MCF 10A (cell line): ENCODE results near the gene EPO. TPM values are rescaled to one million over a fixed set of nuclear protein-coding genes. Genes with fewer than 3 reads are reported as not detected.
A peak's percentile ranks its signal among the peaks of the same experiment; 100 is the strongest.

ENCODE experiments used
- BruUV-seq: library from RNA; stranded (reverse); fragments of 400-500 nt; replicated peaks from 2 replicates; lab custom pipeline; 2021; lab: Mats Ljungman, UMichigan
- CTCF ChIA-PET: fragments of 300-600 bp; sonication (Branson Sonifier 250); formaldehyde crosslinking; extraction: SDS; loops from one replicate; lab custom pipeline; 2021; ENCODE audit warnings: antibody characterized with exemption, inconsistent platforms; lab: Yijun Ruan, JAX
- POLR2A ChIA-PET: fragments of 300-600, 350-650 bp; sonication (Branson Sonifier 250); formaldehyde crosslinking; extraction: SDS; loops from one replicate; lab custom pipeline; 2020; ENCODE audit warnings: antibody characterized with exemption, inconsistent platforms; lab: Yijun Ruan, JAX
- DNase-seq: peaks from one replicate; pipeline ENCODE4 v3.0.0-alpha.2; 2018; ENCODE audit not compliant: unreplicated experiment
- H3K27ac Mint-ChIP-seq: one replicate; pipeline ENCODE4 v1.8.0; 2022; ENCODE audit warnings: mild to moderate bottlenecking, low read depth, mixed read lengths; ENCODE audit not compliant: unreplicated experiment
- H3K27me3 Mint-ChIP-seq: one replicate; pipeline ENCODE4 v1.8.0; 2022; ENCODE audit warnings: mixed read lengths; ENCODE audit not compliant: insufficient read depth, unreplicated experiment
- H3K36me3 Mint-ChIP-seq: one replicate; pipeline ENCODE4 v1.8.0; 2022; ENCODE audit warnings: mild to moderate bottlenecking, moderate library complexity, mixed read lengths; ENCODE audit not compliant: insufficient read depth, unreplicated experiment
- H3K4me1 Mint-ChIP-seq: one replicate; pipeline ENCODE4 v1.8.0; 2022; ENCODE audit warnings: mixed read lengths; ENCODE audit not compliant: insufficient read depth, unreplicated experiment
- H3K4me3 Mint-ChIP-seq: one replicate; pipeline ENCODE4 v1.8.0; 2022; ENCODE audit warnings: mild to moderate bottlenecking, moderate library complexity, mixed read lengths; ENCODE audit not compliant: unreplicated experiment
- H3K9me3 Mint-ChIP-seq: one replicate; pipeline ENCODE4 v1.8.0; 2022; ENCODE audit warnings: mixed read lengths; ENCODE audit not compliant: unreplicated experiment
- CTCF ChIP-seq: fragments of 200-600 bp; IDR thresholded peaks from one replicate; pipeline ENCODE4 v1.8.0; 2022; ENCODE audit warnings: antibody characterized with exemption, mild to moderate bottlenecking; ENCODE audit not compliant: unreplicated experiment
- intact Hi-C: fragments of 100-400 bp; cut with micrococcal nuclease; formaldehyde crosslinking; loops from 2 replicates; pipeline ENCODE4 v1.14.1; 2022
- total RNA-seq: library from RNA; stranded (reverse); gene quantifications from 2 replicates; pipeline ENCODE4 v1.2.3, GENCODE V29; 2022

The EPO gene
- total RNA-seq, 1 experiment from 2014 or later, result not detected

GRCh38 chr7:100680576-100681271 is 39.5 kb upstream of the EPO start:
- no peak for DNase-seq
- ChIA-PET CTCF (interaction anchor here (0.6 to 10.0 kb wide), 5 partner anchors 11 to 120 kb away, joined by 3 to 103 read pairs (median 3); no protein-coding TSS in a partner anchor), POLR2A (interaction anchor here (0.6 to 3.7 kb wide), 8 partner anchors 11 to 255 kb away, joined by 3 to 24 read pairs (median 4); partner anchors contain the start of genes FBXO24, GIGYF1, LRCH4 and MOSPD3)
- no peak for TF ChIP-seq CTCF
- H3K27ac Mint-ChIP-seq, result peak overlapping the region; percentile 51
- BruUV-seq, result no TSS peak
- H3K36me3 Mint-ChIP-seq, result peaks cover 62% of the 10 kb centered on the region
- H3K4me3 Mint-ChIP-seq, result no peak overlapping the region
- intact Hi-C loops, result no loop called here
- H3K27me3 Mint-ChIP-seq, result no peaks in the 10 kb centered on the region
- peaks cover 12% of the 10 kb centered on the region for H3K4me1 Mint-ChIP-seq
- H3K9me3 Mint-ChIP-seq, result no peaks in the 10 kb centered on the region

- BruUV-seq, result no TSS peak
- Mint-ChIP-seq H3K4me3 (no peak overlapping the region), H3K36me3 (peaks cover 63% of the 10 kb centered on the region), H3K27me3 (no peaks in the 10 kb centered on the region), H3K27ac (no peak overlapping the region), H3K4me1 (peaks cover 7% of the 10 kb centered on the region), H3K9me3 (no peaks in the 10 kb centered on the region)
- TF ChIP-seq CTCF, result no peak
- intact Hi-C loops, result no loop called here
- POLR2A ChIA-PET, result interaction anchor here (1.5 to 3.7 kb wide), 2 partner anchors 12 to 95 kb away, joined by 5 to 24 read pairs; partner anchors contain the start of genes FBXO24, GIGYF1 and LRCH4
- CTCF ChIA-PET, result interaction anchor here (0.6 to 10.0 kb wide), 2 partner anchors 10 to 388 kb away, joined by 3 to 103 read pairs; no protein-coding TSS in a partner anchor
- DNase-seq, result no peak
Measured at GRCh38 chr7:100681491-100682227, 38.6 kb upstream of the EPO start.

- no peak overlapping the region for H3K27ac Mint-ChIP-seq
Measured at GRCh38 chr7:100682228-100682741, 38.0 kb upstream of the EPO start.

More at GRCh38 chr7:100682228-100682741, 38.0 kb upstream of the EPO start:
- H3K4me1 Mint-ChIP-seq, result peaks cover 7% of the 10 kb centered on the region
- H3K27me3 Mint-ChIP-seq, result no peaks in the 10 kb centered on the region
- CTCF ChIA-PET, result interaction anchor here (0.6 to 10.0 kb wide), 4 partner anchors 9 to 387 kb away, joined by 3 to 103 read pairs (median 3); no protein-coding TSS in a partner anchor
- intact Hi-C loops, result no loop called here
- no peak for TF ChIP-seq CTCF
- H3K4me3 Mint-ChIP-seq, result no peak overlapping the region
- H3K9me3 Mint-ChIP-seq, result no peaks in the 10 kb centered on the region
- H3K36me3 Mint-ChIP-seq, result peaks cover 60% of the 10 kb centered on the region
- POLR2A ChIA-PET, result interaction anchor here (1.0 to 3.7 kb wide), 3 partner anchors 11 to 96 kb away, joined by 5 to 24 read pairs (median 6); partner anchors contain the start of genes FBXO24, GIGYF1, LRCH4 and POP7
- BruUV-seq, result no TSS peak
- DNase-seq, result peak; percentile 36
